Measurements from ENCODE around the gene NUMB. TPM values are rescaled to one million over a fixed set of nuclear protein-coding genes. Genes with fewer than 3 reads are reported as not detected.

NUMB gene
- total RNA-seq, 1 experiment from 2014 or later = 42.0 TPM

GRCh38 chr14:73230051-73230450 is 228.3 kb downstream of the NUMB start:
- H3K4me1 Mint-ChIP-seq = peaks cover 41% of the 10 kb centered on the region
- no peak for TF ChIP-seq MAX (CRISPR knock-in tag; IDR thresholded peaks at IDR 0.05)
- TF ChIP-seq ARID4B (CRISPR knock-in tag; IDR thresholded peaks at IDR 0.05; ENCODE audit: borderline replicate concordance) = no peak
- TF ChIP-seq USF2 (CRISPR knock-in tag; IDR thresholded peaks at IDR 0.05) = no peak
- no peak for TF ChIP-seq CREB1 (CRISPR knock-in tag; IDR thresholded peaks at IDR 0.05)
- TF ChIP-seq MXD4 (CRISPR knock-in tag; IDR thresholded peaks at IDR 0.05; ENCODE audit: borderline replicate concordance) = no peak
- TF ChIP-seq NR2C2 (CRISPR knock-in tag; IDR thresholded peaks at IDR 0.05) = no peak
- no peak for TF ChIP-seq EMX1 (CRISPR knock-in tag; IDR thresholded peaks at IDR 0.05)
- no peak for TF ChIP-seq ZNF263 (CRISPR knock-in tag; IDR thresholded peaks at IDR 0.05; ENCODE audit: low read depth)
- TF ChIP-seq USF1 (CRISPR knock-in tag; IDR thresholded peaks at IDR 0.05) = no peak
- ChIA-PET POLR2A (no interaction called here), CTCF (interaction anchor here (0.6 to 1.2 kb wide), 4 partner anchors 11 to 871 kb away, joined by 3 to 6 read pairs (median 4); no protein-coding TSS in a partner anchor)
- ATAC-seq (no peak), DNase-seq (ENCODE audit: low spot score) (no peak)
- H3K9me3 Mint-ChIP-seq = no peaks in the 10 kb centered on the region
- H3K36me3 Mint-ChIP-seq = no peaks in the 10 kb centered on the region
- H3K27me3 Mint-ChIP-seq (ENCODE audit: low read depth) = peaks cover 11% of the 10 kb centered on the region
- H3K27ac Mint-ChIP-seq = no peak overlapping the region
- H3K4me3 Mint-ChIP-seq = no peak overlapping the region

- H3K36me3 Mint-ChIP-seq = no peaks in the 10 kb centered on the region
- ATAC-seq (peak; percentile 28), DNase-seq (ENCODE audit: low spot score) (peak; percentile 54)
- POLR2A ChIA-PET = interaction anchor here (0.5 kb wide), 1 partner anchor 183 kb away, joined by 3 read pairs; no protein-coding TSS in a partner anchor
- peak overlapping the region; percentile 29 for H3K27ac Mint-ChIP-seq
- H3K9me3 Mint-ChIP-seq = no peaks in the 10 kb centered on the region
- peaks cover 25% of the 10 kb centered on the region for H3K4me1 Mint-ChIP-seq
- H3K27me3 Mint-ChIP-seq (ENCODE audit: low read depth) = peaks cover 2% of the 10 kb centered on the region
- H3K4me3 Mint-ChIP-seq = no peak overlapping the region
- CTCF ChIA-PET = interaction anchor here (0.6 to 2.0 kb wide), 2 partner anchors 55 to 64 kb away, joined by 3 to 9 read pairs; no protein-coding TSS in a partner anchor
- no peak for TF ChIP-seq TEAD1 (CRISPR knock-in tag; IDR thresholded peaks at IDR 0.05)
- TF ChIP-seq PRRX2 (CRISPR knock-in tag; IDR thresholded peaks at IDR 0.05) = no peak
- TF ChIP-seq FOXP1 (CRISPR knock-in tag; IDR thresholded peaks at IDR 0.05; ENCODE audit: borderline replicate concordance) = no peak
- no peak for TF ChIP-seq ATF3 (CRISPR knock-in tag; conservative IDR thresholded peaks at IDR 0.05)
- TF ChIP-seq FOXJ3 (CRISPR knock-in tag; IDR thresholded peaks at IDR 0.05; ENCODE audit: borderline replicate concordance) = no peak
- no peak for TF ChIP-seq ZBTB43 (CRISPR knock-in tag; IDR thresholded peaks at IDR 0.05)
- TF ChIP-seq TP53 (CRISPR knock-in tag; IDR thresholded peaks at IDR 0.05) = no peak
- no peak for TF ChIP-seq RELA (CRISPR knock-in tag; IDR thresholded peaks at IDR 0.05; ENCODE audit: borderline replicate concordance)
- TF ChIP-seq ZNF425 (CRISPR knock-in tag; conservative IDR thresholded peaks at IDR 0.05) = no peak
- no peak for TF ChIP-seq NFE2L1 (CRISPR knock-in tag; IDR thresholded peaks at IDR 0.05)
- TF ChIP-seq MXD4 (CRISPR knock-in tag; IDR thresholded peaks at IDR 0.05; ENCODE audit: borderline replicate concordance) = no peak
Measured at GRCh38 chr14:73227812-73228781, 230.2 kb downstream of the NUMB start.

Measured in WTC11 (cell line).